Peyer's patch (tissue), 4 donors: Measurements from ENCODE around the gene NME7. TPM values are rescaled to one million over a fixed set of nuclear protein-coding genes. Genes with fewer than 3 reads are reported as not detected.
A peak's percentile ranks its signal among the peaks of the same experiment; 100 is the strongest.

ENCODE experiments used
- DNase-seq, 3 donors: peaks; one replicate each; pipeline ENCODE4 v3.0.0-alpha.2; 2017 to 2019
- H3K27ac ChIP-seq, 4 donors: fragments of 200-600 bp; sonication (generic); one replicate each; pipeline ENCODE4 v1.5.1; 2016 to 2019
- H3K27me3 ChIP-seq, 2 donors: fragments of 200-600 bp; sonication (generic); one replicate each; pipeline ENCODE4 v1.5.1; 2019
- H3K36me3 ChIP-seq, 3 donors: fragments of 200-600 bp; sonication (generic); one replicate each; pipeline ENCODE4 v1.5.1; 2016 to 2019
- H3K4me1 ChIP-seq, 4 donors: fragments of 200-600 bp; sonication (generic); one replicate each; pipeline ENCODE4 v1.5.1; 2016 to 2019
- H3K4me3 ChIP-seq, 4 donors: fragments of 200-600 bp; sonication (generic); 1 replicate in 3 of 4; 2 replicates in 1 of 4; pipeline ENCODE4 v1.5.1; 2016 to 2019; ENCODE audit warnings: mild to moderate bottlenecking in 1 of 4
- H3K9me3 ChIP-seq, 4 donors: fragments of 200-600 bp; sonication (generic); one replicate each; pipeline ENCODE4 v1.5.1; 2016 to 2019; ENCODE audit warnings: mild to moderate bottlenecking in 1 of 4
- POLR2A ChIP-seq, 2 donors: fragments of 450-650 bp; IDR thresholded peaks; one replicate each; pipeline ENCODE4 v1.5.1; 2017; ENCODE audit warnings: antibody characterized with exemption in 2 of 2, mild to moderate bottlenecking in 2 of 2, moderate library complexity in 2 of 2
- total RNA-seq, 4 donors: library from RNA; depleted of rRNA; stranded (reverse); fragments of >200 nt; gene quantifications; one replicate each; pipeline ENCODE4 v1.1.0, GENCODE V29; 2016
- TF ChIP-seq, protein P1 (sequence below), 6 experiments: fragments of 450-650 bp in 4 of 6; fragments of 200-600 bp in 2 of 6; sonication (generic) in 1 of 6; IDR thresholded peaks; one replicate each; pipeline ENCODE4 v1.5.1; 2017 to 2019; ENCODE audit warnings: antibody characterized with exemption in 6 of 6, mild to moderate bottlenecking in 3 of 6, moderate library complexity in 1 of 6

NME7 gene
- total RNA-seq, 4 donors from 2014 or later: 3.3 to 12.7 (median 4.6) TPM

GRCh38 chr1:169100651-169101088, 266.9 kb downstream of the NME7 start:
- H3K9me3 ChIP-seq: no peaks in the 10 kb centered on the region
- TF ChIP-seq, protein P1, sequence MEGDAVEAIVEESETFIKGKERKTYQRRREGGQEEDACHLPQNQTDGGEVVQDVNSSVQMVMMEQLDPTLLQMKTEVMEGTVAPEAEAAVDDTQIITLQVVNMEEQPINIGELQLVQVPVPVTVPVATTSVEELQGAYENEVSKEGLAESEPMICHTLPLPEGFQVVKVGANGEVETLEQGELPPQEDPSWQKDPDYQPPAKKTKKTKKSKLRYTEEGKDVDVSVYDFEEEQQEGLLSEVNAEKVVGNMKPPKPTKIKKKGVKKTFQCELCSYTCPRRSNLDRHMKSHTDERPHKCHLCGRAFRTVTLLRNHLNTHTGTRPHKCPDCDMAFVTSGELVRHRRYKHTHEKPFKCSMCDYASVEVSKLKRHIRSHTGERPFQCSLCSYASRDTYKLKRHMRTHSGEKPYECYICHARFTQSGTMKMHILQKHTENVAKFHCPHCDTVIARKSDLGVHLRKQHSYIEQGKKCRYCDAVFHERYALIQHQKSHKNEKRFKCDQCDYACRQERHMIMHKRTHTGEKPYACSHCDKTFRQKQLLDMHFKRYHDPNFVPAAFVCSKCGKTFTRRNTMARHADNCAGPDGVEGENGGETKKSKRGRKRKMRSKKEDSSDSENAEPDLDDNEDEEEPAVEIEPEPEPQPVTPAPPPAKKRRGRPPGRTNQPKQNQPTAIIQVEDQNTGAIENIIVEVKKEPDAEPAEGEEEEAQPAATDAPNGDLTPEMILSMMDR (IDR thresholded peaks at IDR 0.05): no peak
- TF ChIP-seq POLR2A (IDR thresholded peaks at IDR 0.05): peak; percentile 41 to 67
- H3K27me3 ChIP-seq: no peaks in the 10 kb centered on the region
- peak overlapping the region in 1 of 4 donors; percentile 46 for H3K4me3 ChIP-seq
- peak overlapping the region in 2 of 4 donors; percentile 91 to 94 for H3K27ac ChIP-seq
- no peaks in the 10 kb centered on the region for H3K36me3 ChIP-seq
- H3K4me1 ChIP-seq: peaks cover 0 to 12% (median 3%) of the 10 kb centered on the region in 4 donors
- no peak for DNase-seq

- TF ChIP-seq, protein P1 (IDR thresholded peaks at IDR 0.05): no peak
- no peak for TF ChIP-seq POLR2A (IDR thresholded peaks at IDR 0.05)
- Histone ChIP-seq H3K27ac (peak overlapping the region in 2 of 4 donors; percentile 91 to 94), H3K27me3 (no peaks in the 10 kb centered on the region), H3K9me3 (no peaks in the 10 kb centered on the region), H3K36me3 (no peaks in the 10 kb centered on the region), H3K4me1 (peaks cover 0 to 12% (median 2%) of the 10 kb centered on the region in 4 donors), H3K4me3 (no peak overlapping the region)
- no peak for DNase-seq
These were observed 267.4 kb downstream of the NME7 start for GRCh38 chr1:169100208-169100607.

DNA sequence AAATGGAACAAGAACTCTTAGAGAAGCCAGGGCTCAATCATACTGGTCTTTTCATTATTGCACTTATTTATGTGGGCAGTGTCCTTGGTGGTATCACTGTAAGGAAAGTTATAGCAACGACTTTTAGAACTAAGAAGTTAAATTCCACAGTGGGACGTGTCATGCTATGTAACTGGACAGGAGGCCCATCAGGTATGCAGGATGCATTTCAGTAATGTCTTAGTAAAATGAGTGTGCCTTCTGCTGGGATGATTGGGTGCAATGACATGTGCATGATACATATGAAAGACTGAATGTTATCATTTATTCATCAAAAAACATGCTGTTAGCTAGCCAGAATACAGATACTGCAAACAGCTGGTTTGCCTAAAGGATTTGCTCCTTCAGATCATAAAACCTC, 268.0 kb downstream of the NME7 start:
- no peak for TF ChIP-seq POLR2A (IDR thresholded peaks at IDR 0.05)
- TF ChIP-seq, protein P1 (IDR thresholded peaks at IDR 0.05): no peak
- Histone ChIP-seq H3K4me3 (no peak overlapping the region), H3K36me3 (no peaks in the 10 kb centered on the region), H3K9me3 (no peaks in the 10 kb centered on the region), H3K27ac (no peak overlapping the region), H3K4me1 (peaks cover 0 to 12% (median 0%) of the 10 kb centered on the region in 4 donors), H3K27me3 (no peaks in the 10 kb centered on the region)
- DNase-seq: no peak

DNA sequence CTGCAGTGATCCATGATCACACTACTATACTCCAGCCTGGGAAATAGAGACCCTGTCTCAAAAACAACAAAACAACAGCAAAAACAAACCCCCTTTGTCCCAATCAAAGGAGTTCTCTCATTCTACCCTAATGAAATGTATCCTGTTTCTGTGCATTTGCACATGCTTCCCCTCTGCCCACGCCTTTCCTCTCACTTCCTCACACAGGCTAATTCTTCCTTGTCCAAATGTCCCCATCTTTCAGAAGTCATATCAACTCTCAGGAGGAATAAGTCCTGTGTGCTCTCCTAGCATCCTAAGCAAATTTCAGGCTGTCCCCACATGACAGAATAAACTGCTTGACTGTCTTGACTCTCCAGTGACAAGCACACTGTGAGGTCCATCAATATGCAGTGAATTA, 269.2 kb downstream of the NME7 start:
- no peak for DNase-seq
- Histone ChIP-seq H3K27ac (no peak overlapping the region), H3K9me3 (no peaks in the 10 kb centered on the region), H3K36me3 (no peaks in the 10 kb centered on the region), H3K27me3 (no peaks in the 10 kb centered on the region), H3K4me3 (no peak overlapping the region), H3K4me1 (peaks cover 0 to 12% (median 0%) of the 10 kb centered on the region in 4 donors)
- TF ChIP-seq, protein P1 (IDR thresholded peaks at IDR 0.05): no peak
- no peak for TF ChIP-seq POLR2A (IDR thresholded peaks at IDR 0.05)

GRCh38 chr1:169094897-169095569, 272.6 kb downstream of the NME7 start:
- Histone ChIP-seq H3K4me3 (no peak overlapping the region), H3K4me1 (peaks cover 0 to 8% (median 0%) of the 10 kb centered on the region in 4 donors), H3K27me3 (no peaks in the 10 kb centered on the region), H3K36me3 (no peaks in the 10 kb centered on the region), H3K9me3 (no peaks in the 10 kb centered on the region), H3K27ac (no peak overlapping the region)
- no peak for TF ChIP-seq POLR2A (IDR thresholded peaks at IDR 0.05)
- TF ChIP-seq, protein P1 (IDR thresholded peaks at IDR 0.05): no peak
- DNase-seq: no peak
